GM12872 (cell line): ENCODE measurements around the gene TAGLN2.

Source experiments
- CTCF ChIP-seq: IDR thresholded peaks from 3 replicates; pipeline ENCODE4 v1.5.1; 2011; ENCODE audit warnings: low read depth, mild to moderate bottlenecking, low read length, moderate library complexity; ENCODE audit not compliant: insufficient read depth

Gene TAGLN2

GRCh38 chr1:159908031-159908940 lies 17.0 kb downstream of the TAGLN2 start:
- no peak for TF ChIP-seq CTCF

GRCh38 chr1:159906960-159907359 lies 18.3 kb downstream of the TAGLN2 start:
- TF ChIP-seq CTCF: no peak

- TF ChIP-seq CTCF: no peak
Measured at GRCh38 chr1:159902541-159902940, 22.8 kb downstream of the TAGLN2 start.

- TF ChIP-seq CTCF: no peak
Measured at GRCh38 chr1:159900755-159901360, 24.4 kb downstream of the TAGLN2 start.

GRCh38 chr1:159900086-159900680 lies 25.1 kb downstream of the TAGLN2 start, which contains the start of gene CFAP45:
Gene CFAP45 (minus strand): TSS chr1:159900165. CDS start chr1:159900098, 67 bp downstream.
- TF ChIP-seq CTCF: no peak

GRCh38 chr1:159898527-159898926 lies 26.8 kb downstream of the TAGLN2 start:
- TF ChIP-seq CTCF: no peak

GRCh38 chr1:159897962-159898361 lies 27.3 kb downstream of the TAGLN2 start:
- no peak for TF ChIP-seq CTCF
